Esophagus squamous epithelium (tissue), 4 donors: ENCODE results near the gene GGT5.

Experiments used
- POLR2A ChIP-seq, 4 donors: fragments of 450-650 bp; IDR thresholded peaks; one replicate each; pipeline ENCODE4 v1.6.1; 2017; ENCODE audit warnings: antibody characterized with exemption in 4 of 4, mild to moderate bottlenecking in 4 of 4, moderate library complexity in 3 of 4
- TF ChIP-seq, protein P1 (sequence below), 6 experiments: fragments of 450-650 bp in 4 of 6; fragments of 200-600 bp in 2 of 6; sonication (generic) in 2 of 6; IDR thresholded peaks; one replicate each; pipeline ENCODE4 v1.5.1; 2016 to 2019; ENCODE audit warnings: antibody characterized with exemption in 6 of 6, mild to moderate bottlenecking in 4 of 6, moderate library complexity in 4 of 6

GRCh38 chr22:24247011-24247507, 2.2 kb upstream of the GGT5 start:
- TF ChIP-seq, protein P1, sequence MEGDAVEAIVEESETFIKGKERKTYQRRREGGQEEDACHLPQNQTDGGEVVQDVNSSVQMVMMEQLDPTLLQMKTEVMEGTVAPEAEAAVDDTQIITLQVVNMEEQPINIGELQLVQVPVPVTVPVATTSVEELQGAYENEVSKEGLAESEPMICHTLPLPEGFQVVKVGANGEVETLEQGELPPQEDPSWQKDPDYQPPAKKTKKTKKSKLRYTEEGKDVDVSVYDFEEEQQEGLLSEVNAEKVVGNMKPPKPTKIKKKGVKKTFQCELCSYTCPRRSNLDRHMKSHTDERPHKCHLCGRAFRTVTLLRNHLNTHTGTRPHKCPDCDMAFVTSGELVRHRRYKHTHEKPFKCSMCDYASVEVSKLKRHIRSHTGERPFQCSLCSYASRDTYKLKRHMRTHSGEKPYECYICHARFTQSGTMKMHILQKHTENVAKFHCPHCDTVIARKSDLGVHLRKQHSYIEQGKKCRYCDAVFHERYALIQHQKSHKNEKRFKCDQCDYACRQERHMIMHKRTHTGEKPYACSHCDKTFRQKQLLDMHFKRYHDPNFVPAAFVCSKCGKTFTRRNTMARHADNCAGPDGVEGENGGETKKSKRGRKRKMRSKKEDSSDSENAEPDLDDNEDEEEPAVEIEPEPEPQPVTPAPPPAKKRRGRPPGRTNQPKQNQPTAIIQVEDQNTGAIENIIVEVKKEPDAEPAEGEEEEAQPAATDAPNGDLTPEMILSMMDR (IDR thresholded peaks at IDR 0.05): no peak
- no peak for TF ChIP-seq POLR2A (IDR thresholded peaks at IDR 0.05)
